SKM-1 (cell line): ENCODE data around the gene ST3GAL4.

ENCODE experiments used
- DNase-seq: peaks from one replicate; lab custom pipeline; 2025; ENCODE audit not compliant: unreplicated experiment; lab: John Stamatoyannopoulos, UW

The ST3GAL4 gene

GRCh38 chr11:126405374-126405773 lies 49.9 kb downstream of the ST3GAL4 start:
- no peak for DNase-seq

- DNase-seq, result no peak
Observed at GRCh38 chr11:126405906-126406305, 50.4 kb downstream of the ST3GAL4 start.

- DNase-seq, result no peak
Observed at GRCh38 chr11:126406368-126406767, 50.9 kb downstream of the ST3GAL4 start.

GRCh38 chr11:126407101-126407521 lies 51.6 kb downstream of the ST3GAL4 start:
- no peak for DNase-seq

- no peak for DNase-seq
Observed at GRCh38 chr11:126407682-126408288, 52.3 kb downstream of the ST3GAL4 start.

- DNase-seq, result no peak
Observed at GRCh38 chr11:126408496-126408895, 53.0 kb downstream of the ST3GAL4 start.

GRCh38 chr11:126408901-126409619 lies 53.6 kb downstream of the ST3GAL4 start:
- no peak for DNase-seq

GRCh38 chr11:126409620-126409985 lies 54.1 kb downstream of the ST3GAL4 start:
- DNase-seq, result no peak

GRCh38 chr11:126410649-126411048 lies 55.2 kb downstream of the ST3GAL4 start:
- DNase-seq, result no peak

- DNase-seq, result no peak
Observed at GRCh38 chr11:126411971-126412381, 56.5 kb downstream of the ST3GAL4 start.

GRCh38 chr11:126413426-126413825 lies 57.9 kb downstream of the ST3GAL4 start:
- DNase-seq, result no peak

GRCh38 chr11:126413843-126414405 lies 58.4 kb downstream of the ST3GAL4 start:
- no peak for DNase-seq

- DNase-seq, result no peak
Observed at GRCh38 chr11:126414615-126415014, 59.1 kb downstream of the ST3GAL4 start.

- DNase-seq, result no peak
Observed at GRCh38 chr11:126415128-126415527, 59.6 kb downstream of the ST3GAL4 start.

GRCh38 chr11:126415669-126416420 lies 60.4 kb downstream of the ST3GAL4 start:
- no peak for DNase-seq

GRCh38 chr11:126416542-126417090 lies 61.1 kb downstream of the ST3GAL4 start:
- no peak for DNase-seq

GRCh38 chr11:126417091-126417862 lies 61.8 kb downstream of the ST3GAL4 start:
- no peak for DNase-seq

GRCh38 chr11:126418887-126419286 lies 63.4 kb downstream of the ST3GAL4 start:
- no peak for DNase-seq

GRCh38 chr11:126419801-126420697 lies 64.6 kb downstream of the ST3GAL4 start:
- DNase-seq, result peak; percentile 20
